ENCODE results near the gene EVC. TPM values are rescaled to one million over a fixed set of nuclear protein-coding genes. Genes with fewer than 3 reads are reported as not detected.

Gene EVC
- 2.4 TPM for total RNA-seq

- FAIRE-seq (no peak), DNase-seq (ENCODE audit: low spot score in 2 of 2) (peak; percentile 56 to 59)
Observed at GRCh38 chr4:5710961-5711478, at the start of gene EVC. EVC (plus strand) TSS chr4:5711201; CDS start chr4:5711381, 180 bp downstream.

DNA sequence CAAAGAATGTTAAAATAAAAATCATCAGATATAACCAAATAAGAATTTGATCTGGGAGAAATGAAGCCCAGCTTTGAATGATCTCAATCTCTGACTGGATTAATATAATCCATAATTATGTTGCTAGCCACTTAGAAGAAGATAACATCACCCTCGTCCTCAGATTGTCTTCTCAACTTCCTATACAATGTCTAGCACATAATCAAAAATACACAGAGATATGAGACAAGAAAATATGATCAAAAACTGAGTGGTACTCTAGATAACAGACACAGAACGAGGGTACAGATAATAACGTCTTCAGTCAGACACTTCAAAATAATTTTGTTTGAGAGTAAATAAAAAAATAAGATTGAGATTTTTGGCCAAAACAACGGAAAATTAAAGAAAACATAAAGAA, 49.8 kb upstream of the EVC start:
- DNase-seq (ENCODE audit: low spot score in 2 of 2) (no peak), FAIRE-seq (no peak)

DNA sequence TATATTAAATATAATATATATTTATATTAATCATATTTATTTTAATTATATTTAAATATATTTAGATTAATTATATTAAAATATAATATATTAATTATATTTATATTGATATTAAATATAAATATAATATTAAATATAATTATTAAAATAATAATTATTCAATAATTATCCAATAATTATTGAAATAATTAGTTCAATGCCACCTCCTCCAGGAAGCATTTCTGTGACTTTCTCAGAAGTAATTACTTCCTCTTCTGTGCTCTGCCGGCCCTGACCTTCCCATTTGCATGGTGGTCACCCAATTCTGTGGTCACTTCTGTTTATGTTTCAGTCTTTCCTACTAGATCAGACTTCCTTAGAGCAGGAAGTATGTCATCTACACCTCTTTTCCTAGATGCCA, 48.4 kb upstream of the EVC start:
- DNase-seq (ENCODE audit: low spot score in 2 of 2) (no peak), FAIRE-seq (no peak)

DNA sequence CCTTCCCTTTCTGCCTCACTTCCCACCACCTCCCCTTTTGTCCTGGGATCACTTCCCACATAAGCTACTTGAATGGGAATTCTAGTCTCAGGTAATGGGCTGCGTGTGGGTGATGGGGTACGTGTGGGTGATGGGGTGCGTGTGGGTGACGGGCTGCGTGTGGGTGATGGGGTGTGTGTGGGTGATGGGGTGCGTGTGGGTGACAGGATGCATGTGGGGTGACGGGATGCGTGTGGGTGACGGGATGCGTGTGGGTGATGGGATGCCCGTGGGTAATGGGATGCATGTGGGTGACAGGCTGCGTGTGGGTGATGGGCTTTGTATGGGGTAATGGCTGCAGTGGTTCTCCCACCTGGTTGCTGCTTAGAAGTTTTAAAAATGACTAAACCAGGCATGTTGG, 46.2 kb upstream of the EVC start:
- DNase-seq (ENCODE audit: low spot score in 2 of 2) (no peak), FAIRE-seq (no peak)

- FAIRE-seq, result no peak
- no peak for DNase-seq (ENCODE audit: low spot score in 2 of 2)
Observed at GRCh38 chr4:5666741-5667140, 44.3 kb upstream of the EVC start.

- DNase-seq (ENCODE audit: low spot score in 2 of 2) (no peak), FAIRE-seq (no peak)
Observed at GRCh38 chr4:5676763-5677162, 34.2 kb upstream of the EVC start.

DNA sequence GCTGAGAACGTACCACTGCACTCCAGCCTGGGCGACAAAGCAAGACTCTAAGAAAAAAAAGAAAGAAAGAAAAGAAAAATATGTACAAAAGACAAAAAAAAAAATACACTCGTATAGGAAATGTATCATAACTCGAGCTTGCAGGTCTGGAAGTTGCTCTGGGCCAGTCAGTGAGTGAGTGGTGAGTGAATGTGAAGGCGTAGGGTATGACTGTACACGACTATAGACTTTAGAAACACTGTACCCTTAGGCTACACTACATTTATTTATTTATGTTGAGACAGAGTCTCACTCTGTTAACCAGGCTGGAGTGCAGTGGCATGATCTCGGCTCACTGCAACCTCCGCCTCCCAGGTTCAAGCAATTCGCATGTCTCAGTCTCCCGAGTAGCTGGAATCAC, 32.0 kb upstream of the EVC start:
- no peak for FAIRE-seq
- no peak for DNase-seq (ENCODE audit: low spot score in 2 of 2)

DNA sequence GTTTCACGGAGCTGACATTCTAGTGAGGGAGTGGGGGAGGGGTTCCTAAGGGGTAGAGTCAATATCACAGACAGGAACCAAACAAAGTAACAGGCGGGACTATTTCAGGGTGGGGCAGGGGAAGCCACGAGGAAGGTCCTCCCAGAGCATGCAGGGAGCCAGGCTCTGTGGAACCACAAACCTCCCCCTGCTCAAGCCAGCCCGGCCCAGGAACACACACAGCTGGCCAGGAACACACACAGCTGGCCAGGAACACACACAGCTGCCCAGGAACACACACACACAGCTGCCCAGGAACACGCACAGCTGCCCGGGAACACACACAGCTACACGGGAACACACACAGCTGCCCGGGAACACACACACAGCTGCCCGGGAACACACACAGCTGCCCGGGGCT, 27.4 kb upstream of the EVC start:
- DNase-seq (ENCODE audit: low spot score in 2 of 2), result no peak
- FAIRE-seq, result no peak

DNA sequence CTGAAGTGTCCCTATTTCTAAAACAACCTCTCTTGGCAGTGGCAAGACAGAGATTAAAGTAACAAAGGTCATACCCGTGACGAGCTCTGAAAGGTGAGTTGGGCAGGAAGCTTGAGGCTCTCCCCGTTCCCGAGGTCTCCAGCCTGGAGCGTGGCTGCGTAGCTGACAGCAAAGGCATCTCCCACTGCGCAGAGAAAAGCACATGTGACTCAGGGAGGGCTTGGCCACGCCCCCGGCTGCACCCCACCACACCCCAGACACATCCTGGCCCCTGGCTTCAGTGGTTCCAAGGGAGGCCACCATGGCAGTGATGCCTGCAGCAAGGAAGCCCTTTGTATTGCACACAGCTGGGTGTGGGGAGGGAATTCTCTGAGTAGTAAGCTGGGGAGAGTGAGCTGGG, 25.7 kb upstream of the EVC start:
- FAIRE-seq, result no peak
- DNase-seq (ENCODE audit: low spot score in 2 of 2), result no peak

DNA sequence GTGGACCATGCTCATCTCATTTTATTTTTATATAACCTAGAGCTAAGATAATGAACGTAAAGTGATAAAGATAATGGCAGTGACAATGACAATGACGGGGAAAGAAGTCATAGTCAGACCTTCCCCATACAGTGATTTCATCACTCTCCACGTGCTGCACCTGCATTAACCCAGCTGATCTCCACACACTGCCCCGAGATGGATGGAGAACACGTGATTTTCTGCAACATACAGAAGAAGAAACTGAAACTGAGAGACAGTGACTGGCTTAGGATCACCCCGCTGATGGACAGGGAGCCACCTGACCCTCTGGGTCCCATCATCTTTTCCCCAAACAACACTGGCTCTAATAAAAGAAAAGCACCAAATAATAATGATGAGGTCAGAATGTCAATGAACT, 24.7 kb upstream of the EVC start:
- FAIRE-seq (no peak), DNase-seq (ENCODE audit: low spot score in 2 of 2) (no peak)

- FAIRE-seq (no peak), DNase-seq (ENCODE audit: low spot score in 2 of 2) (no peak)
Observed at GRCh38 chr4:5689065-5689464, 21.9 kb upstream of the EVC start.

- DNase-seq (ENCODE audit: low spot score in 2 of 2) (no peak), FAIRE-seq (no peak)
Observed at GRCh38 chr4:5691491-5692132, 19.4 kb upstream of the EVC start.

DNA sequence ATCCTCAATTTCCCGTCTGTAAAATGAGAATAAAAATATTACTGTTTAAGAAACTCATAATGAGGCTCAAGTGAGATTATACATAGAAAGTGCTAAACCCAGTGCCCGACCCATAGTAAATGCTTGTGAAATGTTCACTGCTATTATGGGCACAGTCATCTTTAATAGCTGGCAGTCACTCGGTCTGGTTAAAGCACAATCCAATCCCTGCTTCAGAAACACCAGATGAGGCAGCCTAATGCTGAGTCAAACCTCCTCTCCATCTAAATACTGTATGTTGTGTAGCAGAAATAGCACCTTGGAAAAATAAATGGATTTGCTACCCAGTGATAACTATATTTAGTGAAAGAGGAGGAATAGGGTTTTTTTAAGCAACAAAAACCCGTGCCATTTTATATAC, 17.1 kb upstream of the EVC start:
- no peak for FAIRE-seq
- DNase-seq (ENCODE audit: low spot score in 2 of 2), result no peak

GRCh38 chr4:5696341-5696740, 14.7 kb upstream of the EVC start:
- DNase-seq (ENCODE audit: low spot score in 2 of 2) (no peak), FAIRE-seq (no peak)

DNA sequence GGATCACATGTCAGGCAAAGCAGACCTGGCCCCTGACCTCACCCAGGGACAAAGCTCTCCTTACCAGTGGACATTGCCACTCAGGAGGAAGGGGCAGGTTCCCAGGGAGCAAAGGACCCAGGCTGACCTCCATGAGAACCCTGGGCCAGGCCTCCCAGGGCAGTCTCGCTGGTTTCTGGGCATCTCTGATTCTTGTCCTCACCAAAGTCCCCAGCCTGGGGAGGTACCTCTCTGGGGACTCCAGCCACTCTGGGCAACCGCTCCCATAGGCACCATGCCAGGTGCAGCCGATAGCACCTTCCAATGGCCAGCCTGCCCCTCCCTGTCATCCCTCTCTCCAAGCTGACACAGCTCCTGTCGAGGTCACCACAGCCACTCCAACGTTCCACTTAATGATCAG, 10.5 kb upstream of the EVC start:
- DNase-seq (ENCODE audit: low spot score in 2 of 2) (no peak), FAIRE-seq (no peak)

DNA sequence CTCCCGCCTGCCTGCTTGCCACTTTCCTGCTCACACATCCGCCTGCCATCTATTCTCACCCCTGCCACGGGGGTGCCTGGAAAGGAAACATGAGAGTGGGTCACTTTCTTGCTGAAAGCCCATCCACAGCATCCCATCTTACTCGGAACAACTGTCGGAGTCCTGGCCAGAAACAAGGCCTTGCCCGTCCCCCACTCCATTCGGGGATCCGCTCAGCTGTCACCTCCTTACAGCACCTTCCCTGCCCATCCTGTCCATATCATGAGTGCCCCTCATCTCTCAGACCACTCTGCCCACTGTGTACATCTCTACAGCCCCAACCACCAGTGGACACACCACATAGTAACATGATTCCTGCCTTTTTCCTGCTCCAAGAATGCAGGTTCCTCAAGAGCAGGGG, 9.0 kb upstream of the EVC start:
- FAIRE-seq, result no peak
- no peak for DNase-seq (ENCODE audit: low spot score in 2 of 2)

GRCh38 chr4:5703831-5704230, 7.2 kb upstream of the EVC start:
- FAIRE-seq, result no peak
- no peak for DNase-seq (ENCODE audit: low spot score in 2 of 2)

DNA sequence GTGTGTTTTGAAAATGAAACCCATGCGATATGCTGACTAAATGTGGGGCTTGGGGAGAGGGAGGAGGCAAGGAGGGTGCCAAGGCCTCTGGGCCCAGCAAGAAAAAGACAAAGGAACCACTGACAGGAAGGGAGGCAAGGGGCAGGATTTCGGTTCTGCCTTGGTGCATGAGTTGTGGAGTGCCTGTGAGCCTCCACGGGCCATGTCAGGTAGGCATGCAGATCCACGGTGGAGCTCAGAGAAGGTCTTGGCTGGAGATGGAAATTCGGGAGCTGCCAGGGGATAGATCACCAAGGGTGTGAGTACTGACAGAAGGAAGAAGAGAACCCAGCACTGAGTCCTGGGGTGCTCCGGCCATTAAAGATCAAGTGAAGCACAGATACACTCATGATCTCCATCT, 6.7 kb upstream of the EVC start:
- no peak for FAIRE-seq
- no peak for DNase-seq (ENCODE audit: low spot score in 2 of 2)

GRCh38 chr4:5705647-5706320, 5.2 kb upstream of the EVC start:
- DNase-seq (ENCODE audit: low spot score in 2 of 2), result no peak
- no peak for FAIRE-seq

DNA sequence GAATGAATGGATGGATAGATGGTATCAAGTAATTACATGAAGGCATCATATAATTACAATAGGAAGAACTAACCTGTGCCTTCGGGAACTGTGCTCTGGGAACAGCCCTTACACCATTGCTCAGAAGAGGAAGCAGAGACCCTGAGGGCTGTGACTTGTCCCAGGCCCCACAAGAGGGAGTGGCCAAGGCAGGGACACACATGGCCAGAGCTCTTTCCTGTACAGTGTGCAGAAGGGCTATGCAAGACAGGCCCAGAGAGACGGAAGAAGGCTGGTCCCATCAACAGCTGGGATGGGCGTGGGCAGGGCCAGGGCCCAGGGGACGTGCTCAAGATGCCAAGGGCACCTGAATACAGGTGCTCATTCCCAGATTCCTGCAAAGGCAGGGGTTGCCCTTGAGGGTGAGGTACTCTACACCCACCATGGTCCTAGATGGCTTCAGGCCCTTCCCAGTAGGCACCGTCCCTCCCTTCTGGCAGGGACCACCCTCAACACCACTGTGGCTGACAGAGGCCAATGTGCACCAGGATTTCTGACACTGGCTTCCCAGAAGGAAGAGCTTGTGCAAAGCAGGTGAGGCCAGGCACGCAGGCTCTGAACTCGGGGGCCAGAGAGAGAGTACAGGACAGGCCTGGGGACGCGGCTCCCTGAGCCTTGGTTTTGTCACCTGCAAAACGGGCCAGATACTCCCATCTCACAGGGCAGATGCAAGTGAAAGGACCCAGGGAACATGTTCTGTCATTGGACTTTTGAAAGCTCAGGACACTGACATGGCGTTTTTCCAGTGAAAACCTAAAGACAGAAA, 4.3 kb upstream of the EVC start:
- FAIRE-seq (no peak), DNase-seq (ENCODE audit: low spot score in 2 of 2) (no peak)

GRCh38 chr4:5707366-5707765, 3.6 kb upstream of the EVC start:
- no peak for FAIRE-seq
- DNase-seq (ENCODE audit: low spot score in 2 of 2), result no peak
